ENCODE results near the gene PRXL2A. TPM values are rescaled to one million over a fixed set of nuclear protein-coding genes. Genes with fewer than 3 reads are reported as not detected.
A peak's percentile ranks its signal among the peaks of the same experiment; 100 is the strongest.

The PRXL2A gene
- total and polyA plus RNA-seq, 2 of the 4 experiments (the other 2 are of a cell fraction), result 0.90 to 0.92 TPM

GRCh38 chr10:80474597-80474910 is 66.2 kb downstream of the PRXL2A start:
- Histone ChIP-seq H2AK9ac (replicated peaks; ENCODE audit: low read depth, low read length, poor library complexity) (no peak overlapping the region), H2AFZ (replicated peaks; ENCODE audit: low read length, poor library complexity) (no peak overlapping the region), H3K27ac (ENCODE audit: insufficient read depth, low read length) (no peak overlapping the region), H3K4me2 (ENCODE audit: low read depth, low read length) (no peak overlapping the region), H3K9me1 (ENCODE audit: insufficient read depth, low read length) (peaks cover 35% of the 10 kb centered on the region), H3K14ac (replicated peaks; ENCODE audit: low read depth, low read length) (no peak overlapping the region; the same call in 1 of the 2 replicates), H3K4me3 (ENCODE audit: insufficient read depth, low read depth, low read length) (no peak overlapping the region), H3K9me3 (ENCODE audit: control insufficient read depth, insufficient read depth, low read length) (peaks cover 11% of the 10 kb centered on the region), H2BK120ac (ENCODE audit: low read depth, low read length) (no peak overlapping the region), H4K20me1 (ENCODE audit: insufficient read depth, low read length) (peaks cover 26% of the 10 kb centered on the region), H3K36me3 (ENCODE audit: control insufficient read depth, insufficient read depth, low read length) (peaks cover 4% of the 10 kb centered on the region; the same call in 1 of the 2 replicates), H3K27me3 (ENCODE audit: control insufficient read depth, insufficient read depth, low read length) (no peaks in the 10 kb centered on the region), H2BK5ac (ENCODE audit: low read depth, low read length, poor library complexity, severe bottlenecking) (no peak overlapping the region), H3K4me1 (ENCODE audit: control insufficient read depth, insufficient read depth, low read length) (peaks cover 27% of the 10 kb centered on the region), H4K91ac (ENCODE audit: insufficient read depth, low read depth, low read length) (no peak overlapping the region), H2BK20ac (ENCODE audit: low read depth, low read length) (no peak overlapping the region), H4K5ac (ENCODE audit: low read depth, low read length) (no peak overlapping the region), H3K9ac (ENCODE audit: low read depth, low read length) (no peak overlapping the region), H3K23ac (ENCODE audit: low read depth, low read length) (peak overlapping the region; percentile 11; the same call in 1 of the 2 replicates), H3K4ac (ENCODE audit: low read depth, low read length) (peak overlapping the region; percentile 71; the same call in 1 of the 2 replicates), H3K18ac (ENCODE audit: low read depth, low read length) (no peak overlapping the region), H3K56ac (ENCODE audit: extremely low read depth, insufficient read depth, low read length) (no peak overlapping the region), H2BK15ac (ENCODE audit: low read depth, low read length) (no peak overlapping the region), H2AK5ac (ENCODE audit: low read depth, low read length) (no peak overlapping the region), H3K79me1 (ENCODE audit: low read depth in 1 of 2, low read length in 2 of 2) (peaks cover 39 to 53% of the 10 kb centered on the region in 2 experiments), H4K8ac (ENCODE audit: low read depth in 2 of 2, low read length in 2 of 2) (no peak overlapping the region)
- ChIA-PET POLR2A (ENCODE audit: unreplicated experiment) (no interaction called here), CTCF (no interaction called here)
- dilution Hi-C loops (cut with HindIII; ENCODE audit: low sequenced_read_pairs, unreplicated experiment), result no loop called here
- DNase-seq (no peak), ATAC-seq (ENCODE audit: low read depth) (no peak)
- TF ChIP-seq RCOR1 (IDR thresholded peaks at IDR 0.05; ENCODE audit: insufficient replicate concordance, low read length), result no peak
- TF ChIP-seq, protein P1, sequence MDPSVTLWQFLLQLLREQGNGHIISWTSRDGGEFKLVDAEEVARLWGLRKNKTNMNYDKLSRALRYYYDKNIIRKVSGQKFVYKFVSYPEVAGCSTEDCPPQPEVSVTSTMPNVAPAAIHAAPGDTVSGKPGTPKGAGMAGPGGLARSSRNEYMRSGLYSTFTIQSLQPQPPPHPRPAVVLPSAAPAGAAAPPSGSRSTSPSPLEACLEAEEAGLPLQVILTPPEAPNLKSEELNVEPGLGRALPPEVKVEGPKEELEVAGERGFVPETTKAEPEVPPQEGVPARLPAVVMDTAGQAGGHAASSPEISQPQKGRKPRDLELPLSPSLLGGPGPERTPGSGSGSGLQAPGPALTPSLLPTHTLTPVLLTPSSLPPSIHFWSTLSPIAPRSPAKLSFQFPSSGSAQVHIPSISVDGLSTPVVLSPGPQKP (IDR thresholded peaks at IDR 0.05; ENCODE audit: borderline replicate concordance, low read depth, low read length), result no peak
- no TSS peak for BruUV-seq (replicated peaks)
- in situ Hi-C loops (cut with MboI; ENCODE audit: low sequenced_read_pairs), result loop anchor here (25.0 kb wide), 1 partner anchor 312 kb away; no protein-coding TSS in a partner anchor
- WGBS, 2 experiments (ENCODE audit: extremely low coverage in 2 of 2, insufficient read length in 1 of 2), result no CpG with 5 or more reads among the region's 2 CpGs
- intact Hi-C loops (cut with micrococcal nuclease), result no loop called here

Measured in IMR-90 (cell line).